Measurements from ENCODE around the gene KCNQ1.

Gene KCNQ1

GRCh38 chr11:2461956-2462542, 17.2 kb downstream of the KCNQ1 start:
- TF ChIP-seq, protein P1, sequence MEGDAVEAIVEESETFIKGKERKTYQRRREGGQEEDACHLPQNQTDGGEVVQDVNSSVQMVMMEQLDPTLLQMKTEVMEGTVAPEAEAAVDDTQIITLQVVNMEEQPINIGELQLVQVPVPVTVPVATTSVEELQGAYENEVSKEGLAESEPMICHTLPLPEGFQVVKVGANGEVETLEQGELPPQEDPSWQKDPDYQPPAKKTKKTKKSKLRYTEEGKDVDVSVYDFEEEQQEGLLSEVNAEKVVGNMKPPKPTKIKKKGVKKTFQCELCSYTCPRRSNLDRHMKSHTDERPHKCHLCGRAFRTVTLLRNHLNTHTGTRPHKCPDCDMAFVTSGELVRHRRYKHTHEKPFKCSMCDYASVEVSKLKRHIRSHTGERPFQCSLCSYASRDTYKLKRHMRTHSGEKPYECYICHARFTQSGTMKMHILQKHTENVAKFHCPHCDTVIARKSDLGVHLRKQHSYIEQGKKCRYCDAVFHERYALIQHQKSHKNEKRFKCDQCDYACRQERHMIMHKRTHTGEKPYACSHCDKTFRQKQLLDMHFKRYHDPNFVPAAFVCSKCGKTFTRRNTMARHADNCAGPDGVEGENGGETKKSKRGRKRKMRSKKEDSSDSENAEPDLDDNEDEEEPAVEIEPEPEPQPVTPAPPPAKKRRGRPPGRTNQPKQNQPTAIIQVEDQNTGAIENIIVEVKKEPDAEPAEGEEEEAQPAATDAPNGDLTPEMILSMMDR (IDR thresholded peaks at IDR 0.05; ENCODE audit: insufficient read depth, low read depth, low read length, missing control alignments): no peak
- H3K4me3 ChIP-seq (ENCODE audit: low read length): no peak overlapping the region
- no peak for DNase-seq (ENCODE audit: low read depth)

DNA sequence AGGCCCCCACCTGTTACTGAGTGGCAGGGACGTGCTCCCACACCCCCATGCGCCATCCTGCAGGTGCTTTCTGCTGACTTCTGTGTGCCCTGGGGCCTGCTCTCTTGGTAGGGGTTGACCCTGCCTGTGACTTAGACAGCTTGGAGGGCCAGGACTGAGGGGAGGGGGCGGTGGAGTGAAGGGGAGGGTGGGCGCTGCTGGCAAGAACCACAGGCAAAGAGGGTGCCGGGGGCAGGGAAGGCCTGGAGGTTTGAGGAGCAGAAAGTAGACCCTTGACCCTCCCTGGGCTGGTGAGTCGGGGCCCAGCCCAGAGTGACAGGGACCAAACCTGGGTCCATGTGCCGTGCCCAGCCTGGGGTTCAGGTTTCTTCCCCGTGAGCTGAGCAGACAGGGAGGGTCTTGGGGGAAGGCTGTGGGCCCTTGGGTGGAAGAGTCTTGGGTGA, 17.8 kb downstream of the KCNQ1 start:
- TF ChIP-seq, protein P1 (IDR thresholded peaks at IDR 0.05; ENCODE audit: insufficient read depth, low read depth, low read length, missing control alignments): no peak
- DNase-seq (ENCODE audit: low read depth): no peak

DNA sequence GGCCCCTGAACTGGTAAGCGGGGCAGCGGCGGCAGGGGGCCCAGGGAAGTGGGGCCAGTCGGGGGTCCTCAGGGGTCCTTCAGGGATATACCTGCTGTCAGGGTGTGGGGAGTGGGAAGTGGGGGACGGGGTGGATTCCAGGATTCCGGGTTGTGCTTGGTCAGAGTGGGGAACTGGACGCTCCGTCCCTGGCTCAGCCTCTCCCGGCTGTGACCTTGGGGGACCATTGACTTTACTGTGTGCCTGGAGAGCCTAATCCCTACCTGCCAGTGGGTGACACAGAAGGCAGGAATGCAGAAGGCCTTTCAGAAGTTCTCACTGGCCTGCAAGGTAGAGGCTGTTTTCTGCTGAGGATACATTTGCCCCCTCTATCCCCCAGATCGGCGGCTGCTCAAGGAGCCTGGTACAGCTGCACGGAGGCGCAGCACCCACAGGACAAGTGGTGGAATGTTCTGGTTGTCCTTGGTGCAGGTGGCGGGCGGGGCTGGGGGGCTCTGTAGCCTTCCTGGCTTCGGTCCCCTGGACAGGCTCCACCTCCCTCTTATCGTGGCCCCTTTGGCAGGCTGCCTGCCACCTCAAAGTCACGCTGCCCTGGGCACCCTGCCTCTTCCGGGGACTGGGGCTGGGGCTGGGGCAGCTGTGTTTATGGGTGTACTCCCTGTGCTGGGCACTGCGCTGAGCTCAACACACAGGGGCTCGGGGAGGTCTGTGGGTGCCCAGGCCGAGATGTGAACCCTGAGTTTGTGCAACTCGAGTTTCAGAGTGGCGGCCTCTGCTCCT, 18.4 kb downstream of the KCNQ1 start:
- TF ChIP-seq, protein P1 (IDR thresholded peaks at IDR 0.05; ENCODE audit: insufficient read depth, low read depth, low read length, missing control alignments): no peak
- DNase-seq (ENCODE audit: low read depth): no peak

More for the DNA sequence above, 17.8 kb downstream of the KCNQ1 start:
- no peak overlapping the region for H3K4me3 ChIP-seq (ENCODE audit: low read length)

GRCh38 chr11:2463766-2464277, 19.0 kb downstream of the KCNQ1 start:
- H3K4me3 ChIP-seq (ENCODE audit: low read length): no peak overlapping the region
- TF ChIP-seq, protein P1 (IDR thresholded peaks at IDR 0.05; ENCODE audit: insufficient read depth, low read depth, low read length, missing control alignments): no peak
- DNase-seq (ENCODE audit: low read depth): no peak

More for the DNA sequence above, 18.4 kb downstream of the KCNQ1 start:
- H3K4me3 ChIP-seq (ENCODE audit: low read length): no peak overlapping the region

GRCh38 chr11:2464451-2465165, 19.8 kb downstream of the KCNQ1 start:
- TF ChIP-seq, protein P1 (IDR thresholded peaks at IDR 0.05; ENCODE audit: insufficient read depth, low read depth, low read length, missing control alignments): no peak
- no peak overlapping the region for H3K4me3 ChIP-seq (ENCODE audit: low read length)
- DNase-seq (ENCODE audit: low read depth): no peak

DNA sequence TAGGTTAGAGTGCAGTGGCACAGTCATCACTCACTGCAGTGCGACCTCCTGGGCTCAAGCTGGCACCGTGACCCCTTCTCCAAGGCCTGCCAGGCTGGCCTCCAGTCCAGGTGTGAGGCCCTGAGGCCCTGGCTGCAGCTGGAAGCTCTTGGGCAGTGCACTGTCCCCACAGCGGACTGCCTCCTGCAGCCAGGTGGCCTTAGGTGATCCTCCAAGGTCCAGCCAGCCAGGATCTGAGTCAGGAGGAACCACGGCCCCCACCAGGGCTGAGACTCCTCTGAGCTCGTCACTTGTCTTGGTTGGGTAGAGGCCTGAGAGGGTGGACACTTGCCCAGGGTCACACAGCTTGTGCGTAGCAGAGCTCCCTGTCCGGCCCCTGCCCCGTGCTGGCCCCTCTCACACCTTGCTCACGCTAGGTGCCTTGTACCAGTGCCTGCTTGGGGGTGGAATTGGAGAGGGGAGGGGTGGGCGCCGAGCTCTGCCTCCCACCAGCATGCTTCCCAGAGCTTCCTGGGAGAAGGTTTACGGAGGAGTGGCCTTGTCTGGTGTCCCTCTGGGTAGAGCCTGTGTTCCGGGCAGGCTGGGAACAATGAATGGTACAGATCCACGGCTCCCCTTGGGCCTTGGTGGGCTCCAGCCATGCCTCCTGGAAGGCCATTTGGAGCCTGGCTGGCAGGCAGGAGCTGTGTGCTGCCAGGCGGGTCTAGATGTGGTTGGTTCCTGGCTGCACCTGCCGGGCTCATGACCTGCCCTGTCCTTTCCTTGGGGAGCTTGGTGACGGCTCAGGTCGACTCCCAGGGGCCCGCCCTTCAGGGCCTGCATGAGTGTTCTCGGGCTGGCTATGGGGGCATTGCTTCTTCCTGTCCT, 20.6 kb downstream of the KCNQ1 start:
- no peak for DNase-seq (ENCODE audit: low read depth)
- TF ChIP-seq, protein P1 (IDR thresholded peaks at IDR 0.05; ENCODE audit: insufficient read depth, low read depth, low read length, missing control alignments): no peak
- no peak overlapping the region for H3K4me3 ChIP-seq (ENCODE audit: low read length)

All from epithelial cell of esophagus (primary cell).